ENCODE data around the gene HSD17B2. TPM values are rescaled to one million over a fixed set of nuclear protein-coding genes. Genes with fewer than 3 reads are reported as not detected.
A peak's percentile ranks its signal among the peaks of the same experiment; 100 is the strongest.

Gene HSD17B2
- total and polyA plus RNA-seq, 2 experiments from 2014 or later = not detected

DNA sequence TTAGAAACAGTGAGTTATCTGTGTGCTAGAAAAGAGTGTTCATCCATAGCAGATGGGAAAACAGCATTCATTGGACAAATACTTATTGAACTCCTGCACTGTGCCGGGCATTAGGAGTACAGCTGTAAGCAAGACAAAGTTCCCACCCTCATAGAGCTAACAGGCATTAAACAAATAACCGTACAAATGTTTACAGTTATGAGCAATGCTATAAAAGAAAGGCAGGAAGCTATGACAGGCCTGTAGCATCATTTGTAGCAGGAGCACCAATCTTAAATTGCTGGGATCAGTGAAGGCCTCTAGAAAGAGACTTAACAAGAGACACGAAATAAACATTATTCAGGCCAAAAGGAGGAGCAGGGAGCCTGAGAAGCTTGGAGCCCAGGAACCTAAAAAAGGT is 39.4 kb upstream of the HSD17B2 start:
- DNase-seq (ENCODE audit: low read depth in 1 of 2, low spot score in 1 of 2) = no peak
- no peak overlapping the region for H3K4me3 ChIP-seq
- H3K36me3 ChIP-seq = no peaks in the 10 kb centered on the region
- no peaks in the 10 kb centered on the region for H3K4me1 ChIP-seq (ENCODE audit: low read depth)
- no peaks in the 10 kb centered on the region for H3K9me3 ChIP-seq (ENCODE audit: low read depth)
- H3K27me3 ChIP-seq = no peaks in the 10 kb centered on the region
- TF ChIP-seq, protein P1, sequence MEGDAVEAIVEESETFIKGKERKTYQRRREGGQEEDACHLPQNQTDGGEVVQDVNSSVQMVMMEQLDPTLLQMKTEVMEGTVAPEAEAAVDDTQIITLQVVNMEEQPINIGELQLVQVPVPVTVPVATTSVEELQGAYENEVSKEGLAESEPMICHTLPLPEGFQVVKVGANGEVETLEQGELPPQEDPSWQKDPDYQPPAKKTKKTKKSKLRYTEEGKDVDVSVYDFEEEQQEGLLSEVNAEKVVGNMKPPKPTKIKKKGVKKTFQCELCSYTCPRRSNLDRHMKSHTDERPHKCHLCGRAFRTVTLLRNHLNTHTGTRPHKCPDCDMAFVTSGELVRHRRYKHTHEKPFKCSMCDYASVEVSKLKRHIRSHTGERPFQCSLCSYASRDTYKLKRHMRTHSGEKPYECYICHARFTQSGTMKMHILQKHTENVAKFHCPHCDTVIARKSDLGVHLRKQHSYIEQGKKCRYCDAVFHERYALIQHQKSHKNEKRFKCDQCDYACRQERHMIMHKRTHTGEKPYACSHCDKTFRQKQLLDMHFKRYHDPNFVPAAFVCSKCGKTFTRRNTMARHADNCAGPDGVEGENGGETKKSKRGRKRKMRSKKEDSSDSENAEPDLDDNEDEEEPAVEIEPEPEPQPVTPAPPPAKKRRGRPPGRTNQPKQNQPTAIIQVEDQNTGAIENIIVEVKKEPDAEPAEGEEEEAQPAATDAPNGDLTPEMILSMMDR (IDR thresholded peaks at IDR 0.05; ENCODE audit: low read depth, low read length) = no peak
- H3K27ac ChIP-seq = no peak overlapping the region

DNA sequence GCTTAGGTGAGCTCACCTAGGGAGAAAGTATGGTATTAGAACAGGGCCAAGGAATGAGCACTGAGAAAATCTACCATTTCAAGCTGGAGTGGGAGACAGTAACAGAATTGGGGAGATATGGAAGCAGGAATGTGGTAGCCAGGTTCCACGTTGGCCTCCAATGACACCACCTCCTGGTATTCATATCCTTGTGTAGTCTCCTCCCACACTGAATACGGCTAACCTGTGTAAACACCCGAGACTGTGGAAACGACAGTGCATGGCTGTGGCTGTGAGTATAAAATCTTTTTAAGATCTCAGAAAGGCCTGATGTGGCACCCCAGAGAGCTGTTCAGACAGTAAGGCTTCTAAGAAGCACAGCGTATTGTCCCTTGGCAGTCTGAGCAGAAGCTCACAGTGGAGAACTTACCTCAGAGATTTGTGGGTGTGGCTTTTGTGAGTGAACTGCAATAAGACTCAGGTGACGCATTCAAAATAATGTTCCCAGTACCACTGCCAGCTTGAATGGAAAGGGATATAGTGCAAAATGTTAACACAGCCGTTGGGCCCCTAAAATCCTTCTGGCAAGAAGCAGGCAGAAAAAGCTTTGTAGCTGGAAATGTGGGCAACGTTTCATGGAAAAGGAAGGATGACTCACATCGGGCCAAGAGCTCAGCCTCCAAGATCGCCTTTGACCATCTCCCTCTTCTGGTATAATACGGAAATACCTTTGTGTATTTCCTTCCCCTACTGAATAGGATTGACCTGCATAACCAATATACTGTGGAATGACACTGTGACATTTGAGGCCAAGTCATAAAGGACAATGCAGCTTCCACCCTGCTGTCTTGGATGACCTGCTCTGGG is 38.2 kb upstream of the HSD17B2 start:
- DNase-seq (ENCODE audit: low read depth in 1 of 2, low spot score in 1 of 2) = peak; percentile 2 to 70
- Histone ChIP-seq H3K27ac (no peak overlapping the region), H3K4me3 (no peak overlapping the region), H3K27me3 (no peaks in the 10 kb centered on the region), H3K9me3 (ENCODE audit: low read depth) (no peaks in the 10 kb centered on the region), H3K36me3 (no peaks in the 10 kb centered on the region), H3K4me1 (ENCODE audit: low read depth) (no peaks in the 10 kb centered on the region)
- TF ChIP-seq, protein P1 (IDR thresholded peaks at IDR 0.05; ENCODE audit: low read depth, low read length) = peak; percentile 19

DNA sequence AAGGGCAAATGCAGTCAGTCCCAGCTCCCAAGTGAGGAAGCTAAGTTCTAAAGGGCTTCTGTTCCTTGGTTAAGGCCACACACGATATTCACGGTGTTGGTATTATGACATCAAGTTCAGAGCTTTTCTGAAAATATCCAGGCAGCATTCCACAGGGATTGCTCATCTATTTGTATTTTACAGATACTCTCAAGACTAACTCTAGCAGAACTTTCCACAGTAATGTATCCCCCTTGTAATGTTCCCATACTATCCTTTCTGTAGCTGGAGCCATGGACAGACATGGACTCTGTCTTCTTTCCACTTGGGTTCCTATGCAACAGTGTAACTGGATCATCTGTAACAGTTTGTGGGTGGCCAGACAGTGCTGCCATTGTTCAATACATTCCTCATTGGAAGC is 37.3 kb upstream of the HSD17B2 start:
- Histone ChIP-seq H3K9me3 (ENCODE audit: low read depth) (no peaks in the 10 kb centered on the region), H3K27ac (no peak overlapping the region), H3K4me3 (no peak overlapping the region), H3K36me3 (no peaks in the 10 kb centered on the region), H3K4me1 (ENCODE audit: low read depth) (no peaks in the 10 kb centered on the region), H3K27me3 (no peaks in the 10 kb centered on the region)
- DNase-seq (ENCODE audit: low read depth in 1 of 2, low spot score in 1 of 2) = peak in 1 of 2 donors; percentile 89
- TF ChIP-seq, protein P1 (IDR thresholded peaks at IDR 0.05; ENCODE audit: low read depth, low read length) = no peak

DNA sequence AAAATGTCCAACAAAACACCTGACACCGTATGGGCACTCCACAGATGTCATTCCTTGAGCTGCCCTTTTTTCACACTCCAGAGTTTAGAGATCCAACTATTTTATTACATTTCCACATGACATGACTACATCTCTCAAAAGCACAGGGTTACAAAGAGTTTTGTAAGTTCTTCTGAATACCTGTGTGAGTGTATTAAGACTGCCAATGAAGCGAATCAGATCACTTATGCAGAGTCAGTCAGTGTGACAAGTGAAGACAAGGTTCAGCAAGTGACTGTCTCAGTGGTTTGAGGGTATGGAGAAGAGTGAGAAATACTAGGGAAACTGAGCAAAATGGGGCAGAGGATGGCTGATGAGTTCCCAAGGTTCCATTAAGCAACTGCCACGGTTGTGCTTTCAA is 32.2 kb upstream of the HSD17B2 start:
- TF ChIP-seq, protein P1 (IDR thresholded peaks at IDR 0.05; ENCODE audit: low read depth, low read length) = no peak
- Histone ChIP-seq H3K4me1 (ENCODE audit: low read depth) (no peaks in the 10 kb centered on the region), H3K9me3 (ENCODE audit: low read depth) (no peaks in the 10 kb centered on the region), H3K36me3 (no peaks in the 10 kb centered on the region), H3K4me3 (no peak overlapping the region), H3K27ac (no peak overlapping the region), H3K27me3 (no peaks in the 10 kb centered on the region)
- DNase-seq (ENCODE audit: low read depth in 1 of 2, low spot score in 1 of 2) = no peak

DNA sequence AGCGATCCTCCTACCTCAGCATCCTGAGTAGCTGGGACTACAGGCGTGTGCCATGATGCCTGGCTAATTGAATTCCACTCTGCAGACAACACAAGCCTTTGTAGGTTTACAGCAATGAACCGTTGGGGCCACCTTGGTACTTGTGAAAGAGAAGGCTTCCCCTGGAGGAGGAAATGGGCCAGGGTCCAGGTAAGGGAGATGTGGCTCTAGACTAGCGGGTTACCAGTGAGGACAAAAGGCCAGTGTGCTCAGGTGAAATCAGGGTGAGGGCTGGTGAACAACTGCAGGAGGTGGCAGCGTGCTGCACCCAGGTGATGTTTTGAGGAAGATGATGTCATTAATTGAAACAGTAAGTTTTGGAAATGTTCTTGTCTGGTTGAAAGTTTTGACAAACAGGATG is 30.5 kb upstream of the HSD17B2 start:
- no peaks in the 10 kb centered on the region for H3K9me3 ChIP-seq (ENCODE audit: low read depth)
- TF ChIP-seq, protein P1 (IDR thresholded peaks at IDR 0.05; ENCODE audit: low read depth, low read length) = no peak
- no peaks in the 10 kb centered on the region for H3K27me3 ChIP-seq
- H3K4me1 ChIP-seq (ENCODE audit: low read depth) = no peaks in the 10 kb centered on the region
- DNase-seq (ENCODE audit: low read depth in 1 of 2, low spot score in 1 of 2) = no peak
- H3K36me3 ChIP-seq = no peaks in the 10 kb centered on the region
- no peak overlapping the region for H3K27ac ChIP-seq
- no peak overlapping the region for H3K4me3 ChIP-seq

All from cardiac muscle cell (in vitro differentiated cells and primary cell).